Measurements from ENCODE around the gene EEIG1. TPM values are rescaled to one million over a fixed set of nuclear protein-coding genes. Genes with fewer than 3 reads are reported as not detected.

EEIG1 gene
- total RNA-seq, 1 donor from 2014 or later = 44.7 TPM

- intact Hi-C loops (cut with DNase I) = no loop called here
- ATAC-seq (peak; percentile 90), DNase-seq (peak; percentile 90)
- TF ChIP-seq CTCF (IDR thresholded peaks at IDR 0.05) = no peak
- peak within 1 kb of the TSS; percentile 88 for H3K4me3 ChIP-seq
- peaks cover 13% of the 10 kb centered on the region for H3K36me3 ChIP-seq
- H3K27me3 ChIP-seq = no peaks in the 10 kb centered on the region
- H3K9me3 ChIP-seq = no peaks in the 10 kb centered on the region
- H3K27ac ChIP-seq = peak within 1 kb of the TSS; percentile 77
- peaks cover 19% of the 10 kb centered on the region for H3K4me1 ChIP-seq
Measured at GRCh38 chr9:127937388-127938297, 43.1 kb downstream of the EEIG1 start, which contains the start of gene DPM2. TSS of gene DPM2 (minus strand) at chr9:127937854. CDS start at chr9:127937820, 34 bp downstream.

GRCh38 chr9:127937056-127937387 is 43.8 kb downstream of the EEIG1 start:
- Histone ChIP-seq H3K4me1 (peaks cover 19% of the 10 kb centered on the region), H3K4me3 (peak overlapping the region; percentile 88), H3K36me3 (peaks cover 7% of the 10 kb centered on the region), H3K27ac (peak overlapping the region; percentile 77), H3K27me3 (no peaks in the 10 kb centered on the region), H3K9me3 (no peaks in the 10 kb centered on the region)
- ATAC-seq (no peak), DNase-seq (no peak)
- intact Hi-C loops (cut with DNase I) = no loop called here
- no peak for TF ChIP-seq CTCF (IDR thresholded peaks at IDR 0.05)

GRCh38 chr9:127936347-127936852 is 44.4 kb downstream of the EEIG1 start:
- Histone ChIP-seq H3K27me3 (no peaks in the 10 kb centered on the region), H3K4me1 (peaks cover 19% of the 10 kb centered on the region), H3K9me3 (no peaks in the 10 kb centered on the region), H3K36me3 (peaks cover 7% of the 10 kb centered on the region), H3K4me3 (peak overlapping the region; percentile 88), H3K27ac (no peak overlapping the region)
- DNase-seq (no peak), ATAC-seq (no peak)
- intact Hi-C loops (cut with DNase I) = no loop called here
- no peak for TF ChIP-seq CTCF (IDR thresholded peaks at IDR 0.05)

- H3K4me1 ChIP-seq = peaks cover 25% of the 10 kb centered on the region
- ATAC-seq (no peak), DNase-seq (no peak)
- no peak overlapping the region for H3K27ac ChIP-seq
- intact Hi-C loops (cut with DNase I) = no loop called here
- H3K9me3 ChIP-seq = no peaks in the 10 kb centered on the region
- no peak overlapping the region for H3K4me3 ChIP-seq
- H3K27me3 ChIP-seq = no peaks in the 10 kb centered on the region
- H3K36me3 ChIP-seq = peaks cover 7% of the 10 kb centered on the region
- TF ChIP-seq CTCF (IDR thresholded peaks at IDR 0.05) = no peak
Measured at GRCh38 chr9:127935765-127936221, 45.0 kb downstream of the EEIG1 start.

GRCh38 chr9:127934986-127935385 is 45.8 kb downstream of the EEIG1 start:
- Histone ChIP-seq H3K4me3 (no peak overlapping the region), H3K27me3 (no peaks in the 10 kb centered on the region), H3K27ac (no peak overlapping the region), H3K4me1 (peaks cover 26% of the 10 kb centered on the region), H3K9me3 (no peaks in the 10 kb centered on the region), H3K36me3 (peaks cover 7% of the 10 kb centered on the region)
- intact Hi-C loops (cut with DNase I) = no loop called here
- DNase-seq = no peak
- no peak for ATAC-seq
- TF ChIP-seq CTCF (IDR thresholded peaks at IDR 0.05) = no peak
